Thyroid gland (tissue), 4 donors: ENCODE measurements around the gene ATP5PO.
"Not testable (repeated sequence)": the region's sequence is repeated elsewhere in the genome, so short reads cannot be mapped to it uniquely, and the experiment has no call there.

Experiments
- CTCF ChIP-seq, 6 experiments: fragments of 200-600 bp in 3 of 6; fragments of 450-650 bp in 3 of 6; sonication (generic) in 3 of 6; IDR thresholded peaks; one replicate each; pipeline ENCODE4 v1.5.1; 2016 to 2019; ENCODE audit warnings: antibody characterized with exemption in 6 of 6, mild to moderate bottlenecking in 2 of 6, inconsistent platforms in 1 of 6, moderate library complexity in 1 of 6
- POLR2A ChIP-seq, 2 donors: fragments of 450-650 bp; IDR thresholded peaks; one replicate each; pipeline ENCODE4 v1.6.1; 2017; ENCODE audit warnings: antibody characterized with exemption in 2 of 2, mild to moderate bottlenecking in 2 of 2, moderate library complexity in 1 of 2

GRCh38 chr21:33867868-33868267, 47.7 kb downstream of the ATP5PO start:
- not testable (repeated sequence) for TF ChIP-seq CTCF, POLR2A (IDR thresholded peaks at IDR 0.05)
